Mucosa of descending colon (tissue), 3 donors: ENCODE measurements around the gene ARID1A. TPM values are rescaled to one million over a fixed set of nuclear protein-coding genes. Genes with fewer than 3 reads are reported as not detected.

ENCODE experiments used
- ATAC-seq: fragments of 200-7000 bp; cut with Tn5 transposase; one replicate; pipeline ENCODE4 v1.9.1; 2020; ENCODE audit warnings: mild to moderate bottlenecking, moderate library complexity
- DNase-seq, 3 donors: peaks; one replicate each; pipeline ENCODE4 v3.0.0-alpha.2; 2020
- H3K36me3 ChIP-seq: fragments of 200-600 bp; one replicate; pipeline ENCODE4 v1.8.0; 2021; ENCODE audit warnings: low read depth, mild to moderate bottlenecking
- H3K4me1 ChIP-seq: fragments of 200-600 bp; one replicate; pipeline ENCODE4 v1.8.0; 2021; ENCODE audit warnings: low read depth, mild to moderate bottlenecking
- H3K4me3 ChIP-seq: fragments of 200-600 bp; one replicate; pipeline ENCODE4 v1.8.0; 2021; ENCODE audit warnings: mild to moderate bottlenecking
- H3K9me3 ChIP-seq: fragments of 200-600 bp; one replicate; pipeline ENCODE4 v1.8.0; 2021; ENCODE audit warnings: mild to moderate bottlenecking
- CTCF ChIP-seq: fragments of 200-600 bp; IDR thresholded peaks from one replicate; pipeline ENCODE4 v1.8.0; 2022; ENCODE audit warnings: antibody characterized with exemption, mild to moderate bottlenecking
- intact Hi-C, 2 donors: fragments of 100-400 bp; cut with DNase I in 1 of 2; cut with micrococcal nuclease in 1 of 2; formaldehyde crosslinking; loops; one replicate each; pipeline versions ENCODE4 v1.11.0 to v1.11.1; 2022; cut with DNase I, micrococcal nuclease
- total RNA-seq, 3 donors: library from RNA; stranded (reverse); fragmentation: NEBNext Ultra II Directional in 2 of 3; extraction: Animal tissue kit (Norgen Biotek cat#: 25700) in 2 of 3; gene quantifications; one replicate each; pipeline versions ENCODE4 v1.2.1 to v1.2.4, GENCODE V29; 2021 to 2023
- donor health status: DM: no; HTN: no; CAD: no; lungs with moderate emphysema.
- donor health status: DM: no; HTN: no; CAD: no.
- donor health status: DM: no; HTN: yes; CAD: no.

ARID1A gene
- total RNA-seq, 3 donors from 2014 or later: 59.9 to 81.2 (median 65.4) TPM

DNA sequence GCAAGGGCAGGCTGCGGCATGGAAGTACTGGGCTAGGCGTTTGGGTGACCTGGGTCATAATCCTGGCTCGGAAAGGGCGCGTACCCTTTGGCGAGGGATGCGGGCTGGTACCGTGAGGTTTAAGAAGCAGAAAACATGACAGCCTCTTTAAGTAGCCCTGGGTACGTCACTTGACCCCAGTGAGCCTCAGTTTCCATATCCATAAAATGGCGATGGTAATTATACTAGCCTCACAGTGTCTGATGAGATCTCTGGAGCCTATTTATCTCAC is 92.6 kb downstream of the ARID1A start:
- ATAC-seq (no peak), DNase-seq (no peak)
- Histone ChIP-seq H3K36me3 (no peaks in the 10 kb centered on the region), H3K4me3 (peak overlapping the region; percentile 64), H3K4me1 (peaks cover 41% of the 10 kb centered on the region), H3K9me3 (no peaks in the 10 kb centered on the region)
- intact Hi-C loops: loop anchor here (5.0 to 10.0 kb wide), 3 partner anchors 94 to 186 kb away; partner anchors contain the start of gene ARID1A (in 1 of the 2)
- no peak for TF ChIP-seq CTCF

DNA sequence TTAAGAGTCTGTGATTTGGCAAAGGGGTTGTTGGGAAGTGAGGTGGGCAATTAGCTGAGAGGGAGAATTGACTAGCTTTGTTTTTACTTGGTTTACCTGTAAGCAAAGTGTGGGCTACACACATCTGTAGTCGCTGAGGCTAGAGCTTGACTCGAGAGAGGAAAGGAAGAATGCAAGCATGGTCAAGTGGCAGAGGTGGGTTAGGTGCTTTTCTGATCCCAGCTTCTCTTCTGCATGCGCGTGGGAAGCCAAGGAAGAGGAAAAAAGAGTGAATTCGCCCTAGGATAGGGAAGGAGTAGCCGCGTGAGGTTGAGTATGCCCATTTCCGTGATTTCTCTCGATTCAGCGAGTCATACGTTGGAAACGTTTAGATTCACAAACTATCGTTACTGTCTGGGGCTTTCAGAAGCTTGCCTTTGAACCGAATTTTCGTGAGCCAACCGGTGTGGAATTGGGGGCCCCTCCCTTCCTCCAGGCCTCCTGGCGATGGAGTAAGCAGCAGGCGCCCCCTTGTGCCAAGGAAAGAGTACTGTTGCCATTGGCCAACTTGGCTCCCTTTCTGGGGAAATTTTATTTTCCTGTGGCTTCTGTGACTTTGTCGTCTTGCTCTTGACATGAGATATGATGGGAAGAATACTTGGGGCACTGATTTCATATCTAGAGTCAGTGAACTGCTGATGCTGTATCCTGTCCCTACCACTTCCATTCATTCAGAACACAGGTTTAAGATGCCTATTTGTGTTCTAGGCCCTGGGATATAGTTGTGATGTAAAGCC is 93.2 kb downstream of the ARID1A start:
- H3K4me1 ChIP-seq: peaks cover 36% of the 10 kb centered on the region
- TF ChIP-seq CTCF: peak; percentile 88

GRCh38 chr1:26789612-26789865 is 93.7 kb downstream of the ARID1A start:
- DNase-seq (no peak), ATAC-seq (no peak)
- intact Hi-C loops: loop anchor here (5.0 to 10.0 kb wide), 3 partner anchors 95 to 187 kb away; partner anchors contain the start of gene ARID1A (in 1 of the 2)
- Histone ChIP-seq H3K4me3 (no peak overlapping the region), H3K4me1 (peaks cover 31% of the 10 kb centered on the region), H3K9me3 (no peaks in the 10 kb centered on the region), H3K36me3 (no peaks in the 10 kb centered on the region)
- TF ChIP-seq CTCF: no peak

More for the DNA sequence above, 93.2 kb downstream of the ARID1A start:
- intact Hi-C loops: loop anchor here (5.0 to 10.0 kb wide), 3 partner anchors 94 to 187 kb away; partner anchors contain the start of gene ARID1A (in 1 of the 2)
- Histone ChIP-seq H3K36me3 (no peaks in the 10 kb centered on the region), H3K4me3 (peak overlapping the region; percentile 64), H3K9me3 (no peaks in the 10 kb centered on the region)
- ATAC-seq: peak; percentile 72
- DNase-seq: peak; percentile 83 to 90 (median 86)

DNA sequence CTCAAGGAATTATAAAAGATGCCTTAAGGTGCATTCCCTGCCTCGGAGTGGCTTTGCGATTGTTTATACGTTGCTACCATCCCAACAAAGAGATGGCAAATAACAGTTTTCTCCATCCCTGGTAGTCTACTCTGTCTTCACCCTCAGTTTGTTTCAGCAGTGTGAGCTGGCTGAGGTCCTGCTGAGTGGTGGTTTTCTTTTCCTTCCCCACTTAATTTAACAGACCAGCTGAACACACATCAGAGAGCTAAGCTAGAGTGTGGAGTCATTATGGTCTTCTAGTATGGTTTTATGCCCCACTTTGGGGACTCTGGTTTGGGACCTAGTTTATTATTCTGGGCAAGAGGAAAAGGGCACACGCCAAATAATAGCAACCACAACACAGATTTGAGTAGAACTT is 94.1 kb downstream of the ARID1A start:
- Histone ChIP-seq H3K9me3 (no peaks in the 10 kb centered on the region), H3K4me1 (peaks cover 27% of the 10 kb centered on the region), H3K36me3 (no peaks in the 10 kb centered on the region), H3K4me3 (no peak overlapping the region)
- intact Hi-C loops: loop anchor here (5.0 to 10.0 kb wide), 4 partner anchors 95 to 188 kb away; partner anchors contain the start of gene ARID1A (in 1 of the 2)
- ATAC-seq: no peak
- TF ChIP-seq CTCF: no peak
- DNase-seq: no peak

- Histone ChIP-seq H3K9me3 (no peaks in the 10 kb centered on the region), H3K36me3 (no peaks in the 10 kb centered on the region), H3K4me1 (peaks cover 21% of the 10 kb centered on the region), H3K4me3 (no peak overlapping the region)
- intact Hi-C loops: loop anchor here (5.0 kb wide), 2 partner anchors 178 to 188 kb away; no protein-coding TSS in a partner anchor
- DNase-seq (no peak), ATAC-seq (no peak)
- no peak for TF ChIP-seq CTCF
Observed at GRCh38 chr1:26790551-26790953, 94.7 kb downstream of the ARID1A start.
